ENCODE measurements around the gene MAP2K6.

MAP2K6 gene

GRCh38 chr17:69590671-69591070 lies 176.2 kb downstream of the MAP2K6 start:
- Histone ChIP-seq H3K4me2 (ENCODE audit: insufficient read depth, low read length, poor library complexity, severe bottlenecking) (no peak overlapping the region), H3K4me3 (ENCODE audit: low read length in 2 of 2) (no peak overlapping the region), H3K27ac (replicated peaks; ENCODE audit: low read length) (no peak overlapping the region), H3K9me3 (replicated peaks in 1 of 2; ENCODE audit: control insufficient read depth in 2 of 2, insufficient read depth in 1 of 2, low read depth in 1 of 2, low read length in 2 of 2) (peaks cover 2 to 7% of the 10 kb centered on the region in 2 donors), H3K36me3 (replicated peaks in 1 of 2; ENCODE audit: control insufficient read depth in 2 of 2, insufficient read depth in 2 of 2, low read length in 2 of 2) (no peaks in the 10 kb centered on the region), H4K8ac (ENCODE audit: low read depth, low read length) (no peak overlapping the region), H3K18ac (ENCODE audit: low read length) (no peak overlapping the region), H3K9ac (ENCODE audit: low read depth, low read length, poor library complexity) (no peak overlapping the region), H3K79me1 (ENCODE audit: low read depth, low read length) (no peaks in the 10 kb centered on the region), H2AK5ac (ENCODE audit: low read depth, low read length) (no peak overlapping the region), H3K4ac (ENCODE audit: low read length) (no peak overlapping the region), H2BK120ac (ENCODE audit: low read depth, low read length) (no peak overlapping the region), H3K4me1 (ENCODE audit: control insufficient read depth in 2 of 2, insufficient read depth in 1 of 2, low read depth in 1 of 2, low read length in 2 of 2) (peaks cover 2 to 5% of the 10 kb centered on the region in 2 donors), H2AFZ (ENCODE audit: low read length) (no peak overlapping the region), H4K91ac (ENCODE audit: low read depth, low read length, poor library complexity) (no peak overlapping the region), H2BK15ac (ENCODE audit: low read length) (no peak overlapping the region), H2BK12ac (ENCODE audit: low read length) (no peak overlapping the region), H2BK5ac (ENCODE audit: low read length) (no peak overlapping the region), H3K27me3 (ENCODE audit: control insufficient read depth in 3 of 3, insufficient read depth in 3 of 3, low read depth in 1 of 3, low read length in 3 of 3) (no peaks in the 10 kb centered on the region), H3K23ac (ENCODE audit: low read depth, low read length, poor library complexity) (no peak overlapping the region), H3K14ac (ENCODE audit: low read length) (no peak overlapping the region)
- WGBS, 2 donors (ENCODE audit: extremely low coverage in 2 of 2, insufficient read length in 2 of 2, insufficient replicate concordance in 1 of 2): no CpG with 5 or more reads among the region's 1 CpG
- no peak for DNase-seq (ENCODE audit: low spot score)

- Histone ChIP-seq H2BK12ac (ENCODE audit: low read length) (no peak overlapping the region), H3K4me2 (ENCODE audit: insufficient read depth, low read length, poor library complexity, severe bottlenecking) (no peak overlapping the region), H2AK5ac (ENCODE audit: low read depth, low read length) (no peak overlapping the region), H2AFZ (ENCODE audit: low read length) (no peak overlapping the region), H3K4ac (ENCODE audit: low read length) (no peak overlapping the region), H3K27me3 (ENCODE audit: control insufficient read depth in 3 of 3, insufficient read depth in 3 of 3, low read depth in 1 of 3, low read length in 3 of 3) (no peaks in the 10 kb centered on the region), H2BK120ac (ENCODE audit: low read depth, low read length) (no peak overlapping the region), H3K27ac (replicated peaks; ENCODE audit: low read length) (no peak overlapping the region), H4K91ac (ENCODE audit: low read depth, low read length, poor library complexity) (no peak overlapping the region), H3K9me3 (replicated peaks in 1 of 2; ENCODE audit: control insufficient read depth in 2 of 2, insufficient read depth in 1 of 2, low read depth in 1 of 2, low read length in 2 of 2) (peaks cover 2 to 4% of the 10 kb centered on the region in 2 donors), H3K4me1 (ENCODE audit: control insufficient read depth in 2 of 2, insufficient read depth in 1 of 2, low read depth in 1 of 2, low read length in 2 of 2) (peaks cover 2 to 5% of the 10 kb centered on the region in 2 donors), H2BK15ac (ENCODE audit: low read length) (no peak overlapping the region), H3K14ac (ENCODE audit: low read length) (no peak overlapping the region), H4K8ac (ENCODE audit: low read depth, low read length) (no peak overlapping the region), H3K23ac (ENCODE audit: low read depth, low read length, poor library complexity) (no peak overlapping the region), H2BK5ac (ENCODE audit: low read length) (no peak overlapping the region), H3K18ac (ENCODE audit: low read length) (no peak overlapping the region), H3K4me3 (ENCODE audit: low read length in 2 of 2) (no peak overlapping the region), H3K36me3 (replicated peaks in 1 of 2; ENCODE audit: control insufficient read depth in 2 of 2, insufficient read depth in 2 of 2, low read length in 2 of 2) (no peaks in the 10 kb centered on the region), H3K9ac (ENCODE audit: low read depth, low read length, poor library complexity) (no peak overlapping the region), H3K79me1 (ENCODE audit: low read depth, low read length) (no peaks in the 10 kb centered on the region)
- 40% methylated on average over 1 of the region's 3 CpGs; no CpG with 5 or more reads in 1 of the 2 donors for WGBS, 2 donors (ENCODE audit: extremely low coverage in 2 of 2, insufficient read length in 2 of 2, insufficient replicate concordance in 1 of 2)
- DNase-seq (ENCODE audit: low spot score): no peak
Measured at GRCh38 chr17:69592692-69593350, 178.3 kb downstream of the MAP2K6 start.

GRCh38 chr17:69593351-69593715 lies 178.8 kb downstream of the MAP2K6 start:
- Histone ChIP-seq H2AFZ (ENCODE audit: low read length) (no peak overlapping the region), H3K9me3 (replicated peaks in 1 of 2; ENCODE audit: control insufficient read depth in 2 of 2, insufficient read depth in 1 of 2, low read depth in 1 of 2, low read length in 2 of 2) (peaks cover 2 to 4% of the 10 kb centered on the region in 2 donors), H4K8ac (ENCODE audit: low read depth, low read length) (no peak overlapping the region), H3K18ac (ENCODE audit: low read length) (no peak overlapping the region), H3K4me1 (ENCODE audit: control insufficient read depth in 2 of 2, insufficient read depth in 1 of 2, low read depth in 1 of 2, low read length in 2 of 2) (peaks cover 2 to 5% of the 10 kb centered on the region in 2 donors), H3K4me2 (ENCODE audit: insufficient read depth, low read length, poor library complexity, severe bottlenecking) (no peak overlapping the region), H3K4ac (ENCODE audit: low read length) (no peak overlapping the region), H3K4me3 (ENCODE audit: low read length in 2 of 2) (no peak overlapping the region), H2BK15ac (ENCODE audit: low read length) (no peak overlapping the region), H3K23ac (ENCODE audit: low read depth, low read length, poor library complexity) (no peak overlapping the region), H3K14ac (ENCODE audit: low read length) (no peak overlapping the region), H3K27ac (replicated peaks; ENCODE audit: low read length) (no peak overlapping the region), H4K91ac (ENCODE audit: low read depth, low read length, poor library complexity) (no peak overlapping the region), H2BK12ac (ENCODE audit: low read length) (no peak overlapping the region), H2AK5ac (ENCODE audit: low read depth, low read length) (no peak overlapping the region), H3K36me3 (replicated peaks in 1 of 2; ENCODE audit: control insufficient read depth in 2 of 2, insufficient read depth in 2 of 2, low read length in 2 of 2) (no peaks in the 10 kb centered on the region), H3K79me1 (ENCODE audit: low read depth, low read length) (no peaks in the 10 kb centered on the region), H2BK5ac (ENCODE audit: low read length) (no peak overlapping the region), H2BK120ac (ENCODE audit: low read depth, low read length) (no peak overlapping the region), H3K27me3 (ENCODE audit: control insufficient read depth in 3 of 3, insufficient read depth in 3 of 3, low read depth in 1 of 3, low read length in 3 of 3) (no peaks in the 10 kb centered on the region), H3K9ac (ENCODE audit: low read depth, low read length, poor library complexity) (no peak overlapping the region)
- DNase-seq (ENCODE audit: low spot score): no peak
- no CpG with 5 or more reads among the region's 2 CpGs for WGBS, 2 donors (ENCODE audit: extremely low coverage in 2 of 2, insufficient read length in 2 of 2, insufficient replicate concordance in 1 of 2)

- Histone ChIP-seq H3K9ac (ENCODE audit: low read depth, low read length, poor library complexity) (no peak overlapping the region), H3K9me3 (replicated peaks in 1 of 2; ENCODE audit: control insufficient read depth in 2 of 2, insufficient read depth in 1 of 2, low read depth in 1 of 2, low read length in 2 of 2) (peaks cover 2 to 4% of the 10 kb centered on the region in 2 donors), H3K23ac (ENCODE audit: low read depth, low read length, poor library complexity) (no peak overlapping the region), H3K27me3 (ENCODE audit: control insufficient read depth in 3 of 3, insufficient read depth in 3 of 3, low read depth in 1 of 3, low read length in 3 of 3) (no peaks in the 10 kb centered on the region), H2BK120ac (ENCODE audit: low read depth, low read length) (no peak overlapping the region), H4K91ac (ENCODE audit: low read depth, low read length, poor library complexity) (no peak overlapping the region), H3K18ac (ENCODE audit: low read length) (no peak overlapping the region), H3K14ac (ENCODE audit: low read length) (no peak overlapping the region), H3K4me3 (ENCODE audit: low read length in 2 of 2) (no peak overlapping the region), H3K27ac (replicated peaks; ENCODE audit: low read length) (no peak overlapping the region), H2BK5ac (ENCODE audit: low read length) (no peak overlapping the region), H3K4ac (ENCODE audit: low read length) (no peak overlapping the region), H2AK5ac (ENCODE audit: low read depth, low read length) (no peak overlapping the region), H2AFZ (ENCODE audit: low read length) (no peak overlapping the region), H3K4me2 (ENCODE audit: insufficient read depth, low read length, poor library complexity, severe bottlenecking) (no peak overlapping the region), H4K8ac (ENCODE audit: low read depth, low read length) (no peak overlapping the region), H2BK15ac (ENCODE audit: low read length) (no peak overlapping the region), H3K36me3 (replicated peaks in 1 of 2; ENCODE audit: control insufficient read depth in 2 of 2, insufficient read depth in 2 of 2, low read length in 2 of 2) (no peaks in the 10 kb centered on the region), H2BK12ac (ENCODE audit: low read length) (no peak overlapping the region), H3K4me1 (ENCODE audit: control insufficient read depth in 2 of 2, insufficient read depth in 1 of 2, low read depth in 1 of 2, low read length in 2 of 2) (peaks cover 2 to 5% of the 10 kb centered on the region in 2 donors), H3K79me1 (ENCODE audit: low read depth, low read length) (no peaks in the 10 kb centered on the region)
- WGBS, 2 donors (ENCODE audit: extremely low coverage in 2 of 2, insufficient read length in 2 of 2, insufficient replicate concordance in 1 of 2): no CpG with 5 or more reads among the region's 2 CpGs
- DNase-seq (ENCODE audit: low spot score): no peak
Measured at GRCh38 chr17:69593716-69594115, 179.2 kb downstream of the MAP2K6 start.
